HG02588 (cell line): ENCODE measurements around the gene LIMS1.
"Not testable (repeated sequence)": the region's sequence is repeated elsewhere in the genome, so short reads cannot be mapped to it uniquely, and the experiment has no call there.

Experiments used
- ATAC-seq: cut with Tn5 transposase; IDR thresholded peaks from one replicate; pipeline ENCODE4 v1.9.1; 2021; ENCODE audit warnings: mild to moderate bottlenecking, moderate library complexity; ENCODE audit not compliant: unreplicated experiment

LIMS1 gene

DNA sequence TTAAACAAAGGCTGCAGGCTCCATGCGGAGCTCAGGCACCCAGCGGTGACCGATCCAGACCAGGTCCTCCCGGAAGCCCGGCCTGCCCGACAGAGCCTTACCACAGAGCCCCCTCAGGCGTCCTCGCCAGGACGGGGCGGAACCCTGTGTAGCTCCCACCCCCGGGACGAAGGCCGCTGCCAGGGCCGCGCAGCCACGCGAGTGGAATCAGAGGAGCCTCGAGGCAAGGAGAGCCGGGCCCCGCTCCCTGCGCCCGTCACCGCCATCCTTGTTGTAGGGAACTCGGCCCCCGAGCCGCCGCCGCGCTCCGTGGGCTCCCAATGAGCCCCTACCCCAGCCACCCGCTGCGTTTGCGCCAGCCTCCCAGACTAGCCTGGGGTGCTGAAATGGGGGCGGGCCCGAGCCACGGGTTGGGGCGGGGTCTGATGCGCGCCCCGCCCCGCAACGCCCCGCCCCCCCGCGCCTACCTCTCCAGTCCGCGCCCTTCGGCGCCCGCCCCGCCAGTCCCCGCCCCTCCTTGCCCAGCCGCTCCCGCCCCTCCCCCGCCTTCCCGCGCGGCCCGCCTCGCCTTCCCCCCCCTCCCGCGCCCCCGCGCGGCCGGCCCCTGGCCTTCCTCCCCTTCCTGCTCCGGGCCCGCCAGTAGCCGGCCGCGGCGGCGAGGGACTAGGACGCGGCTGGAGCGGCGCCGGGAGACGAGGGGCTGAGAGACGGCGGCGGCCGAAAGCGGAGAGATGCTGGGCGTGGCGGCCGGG, at the start of gene LIMS1:
Gene LIMS1 (plus strand): TSS at position 639 of the 752 bp plus-strand sequence. CDS start 93 bp downstream, at position 732.
- peak; percentile 81 for ATAC-seq

GRCh38 chr2:108485253-108485652, 49.0 kb upstream of the LIMS1 start:
- ATAC-seq: no peak

DNA sequence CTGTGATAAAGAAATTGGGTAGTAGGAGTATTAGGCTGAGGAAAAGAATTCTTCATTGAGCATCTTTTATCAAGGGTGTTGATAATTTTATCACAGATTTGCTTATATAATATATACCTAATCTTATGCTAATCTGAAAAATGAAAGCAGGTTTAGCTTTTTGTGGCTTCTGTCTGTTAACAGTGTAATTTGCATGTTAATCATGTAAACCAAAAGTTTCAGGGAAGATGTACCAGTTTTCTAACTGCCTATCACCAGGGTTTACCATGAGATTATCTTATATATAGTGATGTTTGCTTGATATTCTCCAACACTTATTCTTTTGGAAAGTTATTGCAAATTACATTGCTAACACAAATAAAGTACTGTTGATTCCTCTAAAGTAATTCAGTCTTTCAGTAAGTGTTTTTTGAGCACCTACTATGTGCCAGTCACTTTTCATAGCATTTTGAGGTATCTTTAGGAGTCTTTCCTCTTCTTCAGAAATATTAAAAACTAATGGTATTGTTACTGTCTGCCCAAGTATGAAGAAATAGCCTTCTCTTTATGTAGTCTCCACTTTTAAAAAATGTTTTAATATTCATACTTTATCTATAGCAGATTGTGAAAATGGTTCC, 43.7 kb upstream of the LIMS1 start:
- ATAC-seq: no peak

- ATAC-seq: no peak
Measured at GRCh38 chr2:108491848-108492247, 42.4 kb upstream of the LIMS1 start.

DNA sequence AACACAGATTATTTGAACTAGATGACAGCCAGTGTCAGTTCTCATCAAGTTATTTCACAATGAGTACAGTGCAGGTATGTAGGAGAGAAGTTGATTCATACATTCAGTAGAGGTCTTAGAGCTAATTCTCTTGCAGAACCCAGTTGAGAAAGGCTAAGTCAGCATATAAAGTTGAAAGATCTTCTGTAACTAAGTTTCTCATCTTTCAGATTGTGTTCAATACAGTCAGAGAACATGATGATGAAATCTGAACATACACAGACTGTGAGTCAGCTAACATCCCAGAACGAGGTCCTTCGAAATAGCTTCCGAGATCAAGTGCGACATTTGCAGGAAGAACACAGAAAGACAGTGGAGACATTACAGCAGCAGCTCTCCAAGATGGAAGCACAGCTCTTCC, 41.9 kb upstream of the LIMS1 start:
- no peak for ATAC-seq

DNA sequence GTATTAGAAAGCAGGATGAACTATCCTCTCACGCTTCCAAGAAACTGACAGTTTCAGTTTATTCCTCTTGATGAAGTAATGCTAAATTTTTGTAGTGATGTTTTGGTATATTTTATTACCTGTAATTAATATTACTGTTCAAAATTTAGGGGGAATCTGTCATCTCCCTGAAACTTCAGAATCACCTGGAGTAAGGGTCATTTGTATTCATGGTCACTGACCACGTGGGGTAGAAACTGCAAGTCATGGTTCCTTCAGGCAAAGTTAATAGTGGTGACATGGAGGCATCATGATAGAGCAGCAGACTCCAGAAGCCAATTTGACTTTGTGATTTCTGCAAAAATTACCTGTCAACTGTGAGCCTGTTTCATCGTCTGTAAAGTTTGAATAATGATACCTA, 38.1 kb upstream of the LIMS1 start:
- not testable (repeated sequence) for ATAC-seq

GRCh38 chr2:108507620-108508019, 26.6 kb upstream of the LIMS1 start:
- not testable (repeated sequence) for ATAC-seq

DNA sequence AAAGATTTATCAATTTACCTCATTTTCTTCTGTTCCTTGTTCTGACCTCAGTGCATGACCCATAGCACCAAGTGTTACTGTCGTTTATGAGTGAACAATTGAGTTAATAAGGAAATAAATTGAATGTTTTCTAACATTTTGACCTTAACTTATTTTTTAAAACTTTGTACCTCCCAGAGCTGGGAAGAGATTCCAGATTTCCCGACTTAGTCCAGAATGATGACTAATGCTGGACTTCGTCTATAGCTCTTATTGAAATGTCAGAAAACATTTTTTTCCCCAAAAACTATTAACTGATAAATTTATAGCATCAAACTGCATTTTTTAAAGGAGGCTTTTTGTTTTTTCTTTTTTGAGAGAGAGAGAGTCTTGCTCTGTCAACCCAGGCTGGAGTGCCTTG, 21.8 kb upstream of the LIMS1 start:
- ATAC-seq: not testable (repeated sequence)

DNA sequence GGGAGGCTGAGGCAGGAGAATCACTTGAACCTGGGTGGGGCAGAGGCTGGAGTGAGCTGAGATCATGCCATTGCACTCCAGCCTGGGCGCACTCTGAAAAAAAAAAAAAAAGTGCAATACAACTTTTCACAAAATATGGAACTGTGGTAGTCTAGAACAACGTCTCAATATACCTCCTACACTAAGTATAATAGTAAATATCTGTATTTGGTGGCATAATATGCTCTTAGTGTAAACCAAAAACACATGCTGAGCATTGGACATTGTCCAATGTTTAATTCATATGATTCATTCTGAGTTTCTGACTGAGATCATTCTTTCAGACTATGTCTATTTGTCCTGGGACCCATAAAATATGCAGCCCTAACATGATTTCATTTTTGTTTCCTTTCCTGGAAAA, 19.8 kb upstream of the LIMS1 start:
- not testable (repeated sequence) for ATAC-seq

DNA sequence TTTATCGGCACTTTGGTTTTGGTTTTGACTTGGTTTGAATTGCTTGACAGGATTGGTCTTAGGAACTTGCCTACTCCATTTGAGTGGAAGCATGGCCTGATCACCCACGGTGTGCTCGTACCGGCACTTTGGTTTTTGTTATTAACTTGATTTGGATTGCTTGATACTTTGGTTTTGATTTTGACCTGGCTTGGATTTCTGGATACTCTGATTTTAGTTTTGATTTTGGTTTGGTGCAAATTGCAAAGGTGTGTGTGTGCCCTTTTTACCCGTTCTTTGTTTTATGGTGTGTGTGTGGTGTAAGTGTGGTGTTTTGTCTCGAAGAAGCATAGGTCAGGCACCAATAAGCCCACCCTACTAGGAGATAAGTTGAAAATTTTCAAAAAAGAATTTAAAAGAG, 9.6 kb upstream of the LIMS1 start:
- not testable (repeated sequence) for ATAC-seq

DNA sequence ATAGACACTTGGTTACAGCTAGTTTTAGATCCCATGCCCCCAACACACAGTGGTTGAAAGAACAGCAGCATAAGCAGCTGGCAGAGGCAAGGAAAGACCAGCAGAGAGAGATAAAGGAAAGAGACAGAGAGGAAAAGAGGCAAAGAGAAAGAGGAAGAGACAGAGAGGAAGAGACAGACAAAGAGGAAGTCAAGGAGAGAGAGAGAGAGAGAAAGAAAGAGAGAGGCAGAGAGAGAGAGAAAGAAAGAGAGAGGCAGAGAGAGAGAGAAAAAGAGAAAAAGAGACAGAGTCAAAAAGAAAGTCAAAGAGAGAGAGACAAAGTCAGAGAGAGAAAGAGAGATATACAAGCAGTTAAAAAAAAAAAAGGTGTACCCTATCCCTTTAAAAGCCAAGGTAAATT, 9.0 kb upstream of the LIMS1 start:
- ATAC-seq: not testable (repeated sequence)

GRCh38 chr2:108531674-108532055, 2.6 kb upstream of the LIMS1 start:
- ATAC-seq: no peak

DNA sequence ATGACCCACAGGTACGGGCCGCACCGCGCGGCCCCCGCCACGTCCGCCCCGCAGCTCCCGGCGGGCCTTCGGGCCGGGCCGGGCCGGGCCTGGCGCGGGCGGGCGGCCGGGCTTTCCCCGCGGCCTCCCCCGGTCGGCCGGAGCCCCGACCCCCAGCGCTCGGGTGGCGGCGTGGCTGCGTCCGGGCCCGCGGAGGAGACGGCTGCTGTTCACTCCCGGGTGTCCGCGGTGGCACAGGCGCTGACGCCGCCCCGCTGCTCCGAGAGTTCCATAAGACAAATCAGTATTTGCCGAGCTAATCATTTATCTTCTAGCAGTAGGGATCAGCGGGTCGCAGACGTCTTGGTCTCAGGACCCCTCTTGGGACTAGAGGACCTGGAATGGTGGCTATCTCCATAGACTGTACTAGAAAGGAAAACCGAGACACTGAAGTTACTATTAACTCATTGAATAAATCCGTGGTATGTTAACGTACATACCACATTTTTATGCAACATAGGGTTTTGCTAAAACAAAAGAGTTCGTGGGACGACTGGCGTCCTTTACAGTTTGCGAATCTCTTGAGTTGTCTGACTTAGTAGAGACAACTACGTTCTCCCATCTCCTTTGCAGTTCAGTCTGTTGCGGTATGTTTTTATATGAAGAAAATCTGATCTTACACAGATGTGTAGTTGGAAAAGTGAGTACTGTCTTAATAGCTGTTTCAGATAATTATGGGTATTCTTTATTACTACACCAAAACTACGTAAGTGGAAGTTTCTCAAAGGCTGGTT, 500 bp downstream of the LIMS1 start:
- peak; percentile 37 for ATAC-seq

GRCh38 chr2:108535357-108535631, 1.0 kb downstream of the LIMS1 start:
- no peak for ATAC-seq

DNA sequence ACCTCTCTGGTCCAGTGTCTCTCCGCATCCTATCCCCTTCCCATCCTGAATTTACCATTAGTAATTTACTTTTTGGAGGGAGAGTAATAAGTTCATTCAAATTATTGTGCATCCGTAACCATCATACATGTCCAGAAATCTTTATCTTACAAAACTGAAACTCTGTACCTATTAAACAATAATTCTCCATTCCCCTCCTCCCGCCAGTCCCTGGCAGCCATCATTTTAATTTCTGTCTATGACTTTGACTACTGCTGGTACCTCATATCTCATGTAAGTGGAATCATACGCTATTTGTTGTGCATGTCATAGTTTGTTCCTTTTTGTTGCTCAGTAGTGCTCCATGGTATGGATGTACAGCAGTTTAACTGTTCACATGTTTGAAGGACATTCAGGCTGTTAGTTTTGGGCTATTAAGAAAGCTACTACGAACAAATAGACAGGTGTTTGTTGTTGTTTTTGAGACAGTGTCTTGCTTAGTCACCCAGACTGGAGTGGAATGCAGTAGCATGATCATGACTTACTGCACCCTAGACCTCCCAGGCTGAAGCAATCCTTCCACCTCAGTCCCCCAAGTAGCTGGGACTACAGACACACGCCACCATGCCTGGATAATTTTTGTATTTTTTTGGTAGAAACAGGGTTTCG, 2.0 kb downstream of the LIMS1 start:
- ATAC-seq: no peak

DNA sequence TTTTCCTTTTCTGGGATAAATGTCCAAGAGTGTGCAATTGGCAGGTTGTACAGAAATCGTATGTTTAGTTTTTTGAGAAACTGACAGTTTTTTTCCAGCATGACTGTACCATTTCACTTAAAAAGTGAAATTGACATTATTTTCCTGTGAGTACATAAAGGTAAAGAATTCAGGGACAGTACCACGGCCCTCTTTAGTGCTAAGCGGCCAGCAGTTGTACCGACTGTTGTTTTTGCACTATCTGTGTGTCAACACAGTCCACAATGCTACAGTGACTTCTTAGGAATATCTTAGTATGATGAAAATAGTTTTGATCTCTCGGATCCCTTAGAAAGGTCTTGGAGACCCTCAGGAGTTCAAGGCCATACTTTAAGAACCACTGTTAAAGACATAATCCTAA, 2.6 kb downstream of the LIMS1 start:
- no peak for ATAC-seq

- ATAC-seq: no peak
Measured at GRCh38 chr2:108538000-108538625, 3.8 kb downstream of the LIMS1 start.

- ATAC-seq: no peak
Measured at GRCh38 chr2:108541451-108541850, 7.2 kb downstream of the LIMS1 start.

DNA sequence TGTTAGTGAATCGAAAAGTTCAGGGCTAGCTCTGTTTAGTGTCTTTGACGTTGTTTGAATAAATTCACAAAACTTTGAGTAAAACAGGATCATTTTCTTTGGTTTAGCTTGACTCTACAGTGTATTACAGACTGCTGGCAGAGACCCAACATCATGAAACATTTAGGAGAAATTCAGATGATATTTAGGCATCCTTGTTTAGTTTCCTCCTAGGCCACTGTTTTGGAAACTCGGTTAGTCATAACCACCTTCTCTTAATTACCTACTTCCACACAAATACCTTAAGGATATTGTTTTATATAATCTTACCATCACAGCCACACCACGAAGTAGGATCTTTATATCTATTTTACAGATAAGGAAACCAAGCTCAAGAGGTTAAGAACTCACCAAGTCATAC, 7.8 kb downstream of the LIMS1 start:
- no peak for ATAC-seq

GRCh38 chr2:108547606-108548005, 13.3 kb downstream of the LIMS1 start:
- ATAC-seq: no peak
